Transverse colon (tissue), 4 donors: ENCODE results near the gene OXSR1.

Experiments
- CTCF ChIP-seq, 5 experiments: fragments of 200-600 bp in 3 of 5; fragments of 450-650 bp in 2 of 5; sonication (generic) in 3 of 5; IDR thresholded peaks; 1 replicate in 2 of 5; 2 replicates in 3 of 5; pipeline ENCODE4 v1.5.1; 2016 to 2017; ENCODE audit warnings: antibody characterized with exemption in 5 of 5, inconsistent platforms in 3 of 5, mild to moderate bottlenecking in 2 of 5, moderate library complexity in 1 of 5
- POLR2A ChIP-seq: fragments of 450-650 bp; IDR thresholded peaks from one replicate; pipeline ENCODE4 v1.6.1; 2016; ENCODE audit warnings: antibody characterized with exemption, mild to moderate bottlenecking, moderate library complexity
- POLR2AphosphoS5 ChIP-seq, 3 donors: sonication (generic); formaldehyde crosslinking; IDR thresholded peaks; one replicate each; pipeline ENCODE4 v1.6.1; 2016; ENCODE audit warnings: antibody characterized with exemption in 3 of 3

- TF ChIP-seq CTCF (IDR thresholded peaks at IDR 0.05) (no peak), POLR2A (no peak), POLR2AphosphoS5 (IDR thresholded peaks at IDR 0.05) (no peak)
Observed at GRCh38 chr3:38122712-38123290, 42.5 kb upstream of the OXSR1 start.
